Measurements from ENCODE around the gene RBM33.

Gene RBM33

DNA sequence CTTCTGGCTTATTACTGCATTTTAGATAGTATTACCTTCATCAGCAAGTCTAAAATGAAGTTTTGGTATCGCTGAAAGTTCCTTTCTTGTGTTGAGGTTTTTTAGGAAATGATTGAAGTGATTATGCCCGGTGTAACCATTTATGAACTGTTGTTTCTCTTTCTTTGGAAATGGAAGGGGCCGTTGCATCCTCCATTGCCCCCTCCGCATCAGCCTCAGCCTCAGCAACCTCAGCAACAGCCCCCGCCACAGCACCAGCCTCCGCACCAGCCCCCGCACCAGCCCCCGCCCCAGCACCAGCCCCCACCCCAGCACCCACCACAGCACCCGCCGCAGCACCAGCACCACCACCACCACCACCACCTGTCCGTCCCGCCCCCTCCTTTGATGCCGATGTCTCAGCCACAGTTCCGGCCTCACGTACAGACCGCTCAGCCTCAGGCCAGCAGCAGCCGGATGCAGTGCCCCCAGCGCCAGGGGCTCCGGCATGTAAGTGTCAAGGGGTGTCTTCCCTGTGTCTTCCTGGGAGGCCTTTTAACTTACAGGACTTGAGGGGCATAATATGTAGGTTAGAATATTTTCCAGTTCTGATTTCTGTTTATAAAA lies 95.2 kb downstream of the RBM33 start:
- TF ChIP-seq, protein P1, sequence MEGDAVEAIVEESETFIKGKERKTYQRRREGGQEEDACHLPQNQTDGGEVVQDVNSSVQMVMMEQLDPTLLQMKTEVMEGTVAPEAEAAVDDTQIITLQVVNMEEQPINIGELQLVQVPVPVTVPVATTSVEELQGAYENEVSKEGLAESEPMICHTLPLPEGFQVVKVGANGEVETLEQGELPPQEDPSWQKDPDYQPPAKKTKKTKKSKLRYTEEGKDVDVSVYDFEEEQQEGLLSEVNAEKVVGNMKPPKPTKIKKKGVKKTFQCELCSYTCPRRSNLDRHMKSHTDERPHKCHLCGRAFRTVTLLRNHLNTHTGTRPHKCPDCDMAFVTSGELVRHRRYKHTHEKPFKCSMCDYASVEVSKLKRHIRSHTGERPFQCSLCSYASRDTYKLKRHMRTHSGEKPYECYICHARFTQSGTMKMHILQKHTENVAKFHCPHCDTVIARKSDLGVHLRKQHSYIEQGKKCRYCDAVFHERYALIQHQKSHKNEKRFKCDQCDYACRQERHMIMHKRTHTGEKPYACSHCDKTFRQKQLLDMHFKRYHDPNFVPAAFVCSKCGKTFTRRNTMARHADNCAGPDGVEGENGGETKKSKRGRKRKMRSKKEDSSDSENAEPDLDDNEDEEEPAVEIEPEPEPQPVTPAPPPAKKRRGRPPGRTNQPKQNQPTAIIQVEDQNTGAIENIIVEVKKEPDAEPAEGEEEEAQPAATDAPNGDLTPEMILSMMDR (IDR thresholded peaks at IDR 0.05; ENCODE audit: unreplicated experiment in 3 of 3), result no peak
- no peaks in the 10 kb centered on the region for H3K9me3 Mint-ChIP-seq
- H3K4me3 Mint-ChIP-seq, result no peak overlapping the region
- H3K4me1 Mint-ChIP-seq, result no peaks in the 10 kb centered on the region
- H3K27me3 Mint-ChIP-seq (ENCODE audit: low read depth), result no peaks in the 10 kb centered on the region
- peaks cover 57% of the 10 kb centered on the region for H3K36me3 Mint-ChIP-seq (ENCODE audit: low read depth)
- H3K27ac Mint-ChIP-seq, result no peak overlapping the region

DNA sequence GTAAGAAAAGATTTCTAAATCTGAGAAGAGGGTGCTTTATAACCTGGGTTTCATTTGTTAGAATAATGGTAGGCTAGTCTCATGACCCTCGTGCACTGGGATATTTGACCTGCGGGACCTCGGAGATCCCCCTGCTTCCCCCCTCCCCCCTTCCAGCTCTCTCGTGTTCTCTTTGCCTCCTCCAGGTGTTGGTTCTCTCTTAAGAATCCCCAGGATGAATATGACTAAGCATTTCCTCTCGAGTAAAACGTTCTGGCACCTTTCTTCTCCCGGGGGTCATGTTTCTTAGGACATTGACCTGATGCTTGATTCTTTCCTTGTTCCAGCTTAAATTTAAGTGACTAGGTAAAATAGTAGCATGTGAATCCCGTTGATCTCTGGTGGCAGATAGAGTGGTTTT lies 96.6 kb downstream of the RBM33 start:
- Mint-ChIP-seq H3K27ac (no peak overlapping the region), H3K36me3 (ENCODE audit: low read depth) (peaks cover 67% of the 10 kb centered on the region), H3K27me3 (ENCODE audit: low read depth) (no peaks in the 10 kb centered on the region), H3K4me3 (no peak overlapping the region), H3K4me1 (no peaks in the 10 kb centered on the region), H3K9me3 (no peaks in the 10 kb centered on the region)
- TF ChIP-seq, protein P1 (IDR thresholded peaks at IDR 0.05; ENCODE audit: unreplicated experiment in 3 of 3), result no peak

DNA sequence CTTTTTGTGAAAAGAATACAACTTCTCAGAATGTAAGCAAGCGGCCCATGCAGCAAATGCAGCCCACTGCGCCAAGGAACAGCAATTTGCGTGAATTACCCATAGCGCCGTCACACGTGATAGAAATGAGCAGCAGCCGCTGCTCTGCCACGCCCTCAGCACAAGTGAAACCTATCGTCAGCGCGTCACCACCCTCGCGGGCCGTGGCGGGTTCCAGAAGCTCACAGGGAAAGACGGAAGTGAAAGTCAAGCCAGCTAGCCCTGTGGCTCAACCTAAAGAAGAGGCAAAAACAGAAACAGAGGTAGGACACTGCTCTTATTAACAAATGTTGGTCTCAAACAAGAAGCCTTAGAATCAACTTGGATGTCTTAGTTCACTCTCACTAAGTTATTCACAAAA lies 97.3 kb downstream of the RBM33 start:
- Mint-ChIP-seq H3K4me1 (no peaks in the 10 kb centered on the region), H3K9me3 (no peaks in the 10 kb centered on the region), H3K36me3 (ENCODE audit: low read depth) (peaks cover 74% of the 10 kb centered on the region), H3K27ac (no peak overlapping the region), H3K27me3 (ENCODE audit: low read depth) (no peaks in the 10 kb centered on the region), H3K4me3 (no peak overlapping the region)
- TF ChIP-seq, protein P1 (IDR thresholded peaks at IDR 0.05; ENCODE audit: unreplicated experiment in 3 of 3), result no peak

DNA sequence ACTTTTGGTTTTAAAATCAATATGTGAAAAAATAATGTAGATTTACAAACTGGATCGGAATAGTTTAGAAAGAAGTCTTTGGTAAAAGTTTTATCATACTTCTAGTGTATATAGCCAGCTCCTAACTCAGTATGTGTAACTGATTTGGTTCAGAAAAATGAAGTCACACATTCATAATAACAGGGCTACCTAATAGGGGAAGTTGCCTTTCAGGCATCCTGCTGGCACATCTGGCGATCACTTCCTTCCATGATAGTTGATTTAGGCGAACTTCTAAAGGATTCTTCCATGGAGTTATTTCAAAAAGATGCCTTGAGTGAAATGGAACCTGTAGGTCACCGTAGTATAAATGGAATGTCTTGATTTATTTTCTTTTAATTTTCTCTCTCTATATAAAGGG lies 98.7 kb downstream of the RBM33 start:
- H3K27me3 Mint-ChIP-seq (ENCODE audit: low read depth), result no peaks in the 10 kb centered on the region
- H3K4me3 Mint-ChIP-seq, result no peak overlapping the region
- no peaks in the 10 kb centered on the region for H3K9me3 Mint-ChIP-seq
- no peak overlapping the region for H3K27ac Mint-ChIP-seq
- H3K36me3 Mint-ChIP-seq (ENCODE audit: low read depth), result peaks cover 72% of the 10 kb centered on the region
- TF ChIP-seq, protein P1 (IDR thresholded peaks at IDR 0.05; ENCODE audit: unreplicated experiment in 3 of 3), result no peak
- H3K4me1 Mint-ChIP-seq, result no peaks in the 10 kb centered on the region

DNA sequence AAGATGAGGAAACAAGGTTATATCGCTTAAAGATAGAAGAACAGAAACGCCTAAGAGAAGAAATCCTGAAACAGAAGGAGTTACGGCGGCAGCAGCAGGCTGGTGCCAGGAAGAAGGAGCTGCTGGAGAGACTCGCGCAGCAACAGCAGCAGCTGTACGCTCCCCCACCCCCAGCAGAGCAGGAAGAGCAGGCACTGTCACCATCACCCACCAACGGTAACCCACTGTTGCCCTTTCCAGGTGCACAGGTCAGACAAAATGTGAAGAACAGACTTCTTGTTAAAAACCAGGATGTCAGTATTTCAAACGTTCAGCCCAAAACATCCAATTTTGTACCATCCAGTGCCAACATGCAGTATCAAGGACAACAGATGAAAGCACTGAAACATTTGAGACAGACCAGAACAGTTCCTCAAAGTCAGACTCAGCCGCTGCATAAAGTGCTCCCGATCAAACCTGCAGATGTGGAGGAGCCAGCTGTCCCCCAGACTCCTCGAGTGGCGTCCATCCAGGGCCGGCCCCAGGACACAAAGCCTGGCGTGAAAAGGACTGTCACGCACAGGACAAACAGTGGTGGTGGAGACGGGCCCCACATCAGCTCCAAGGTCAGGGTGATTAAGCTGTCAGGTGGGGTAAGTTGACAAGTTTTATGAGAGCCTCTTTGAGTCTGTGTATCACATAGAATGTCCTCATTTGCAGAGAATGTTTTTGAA lies 100.7 kb downstream of the RBM33 start:
- TF ChIP-seq, protein P1 (IDR thresholded peaks at IDR 0.05; ENCODE audit: unreplicated experiment in 3 of 3), result no peak

DNA sequence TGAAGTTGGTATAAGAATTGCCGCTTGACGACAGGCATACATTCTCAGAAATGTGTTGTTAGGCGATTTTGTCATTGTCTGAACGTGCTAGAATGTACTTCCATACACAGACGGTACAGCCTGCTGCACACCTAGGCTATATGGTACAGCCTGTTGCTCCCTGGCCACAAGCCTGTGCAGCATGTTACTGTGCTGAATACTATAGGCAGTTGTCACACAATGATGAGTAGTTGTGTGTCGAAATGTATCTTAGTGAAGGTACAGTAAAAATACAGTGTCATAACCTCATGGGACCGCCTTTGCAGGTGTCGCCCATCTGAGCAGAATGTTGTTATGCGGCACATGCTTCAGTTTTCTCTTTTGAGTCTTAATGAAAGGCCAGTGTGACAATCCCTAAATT lies 101.3 kb downstream of the RBM33 start:
- Mint-ChIP-seq H3K27me3 (ENCODE audit: low read depth) (no peaks in the 10 kb centered on the region), H3K9me3 (no peaks in the 10 kb centered on the region), H3K4me1 (peaks cover 4% of the 10 kb centered on the region), H3K36me3 (ENCODE audit: low read depth) (peaks cover 62% of the 10 kb centered on the region), H3K27ac (no peak overlapping the region), H3K4me3 (no peak overlapping the region)
- TF ChIP-seq, protein P1 (IDR thresholded peaks at IDR 0.05; ENCODE audit: unreplicated experiment in 3 of 3), result no peak

More for the DNA sequence above, 100.7 kb downstream of the RBM33 start:
- H3K36me3 Mint-ChIP-seq (ENCODE audit: low read depth), result peaks cover 68% of the 10 kb centered on the region
- H3K4me1 Mint-ChIP-seq, result peaks cover 4% of the 10 kb centered on the region
- H3K9me3 Mint-ChIP-seq, result no peaks in the 10 kb centered on the region
- H3K27me3 Mint-ChIP-seq (ENCODE audit: low read depth), result no peaks in the 10 kb centered on the region
- no peak overlapping the region for H3K4me3 Mint-ChIP-seq
- no peak overlapping the region for H3K27ac Mint-ChIP-seq
